H1 (cell line): ENCODE data around the gene NOS2. TPM values are rescaled to one million over a fixed set of nuclear protein-coding genes. Genes with fewer than 3 reads are reported as not detected.
A peak's percentile ranks its signal among the peaks of the same experiment; 100 is the strongest.

Experiments
- CTCF ChIA-PET: fragments of 300-600 bp; sonication (Branson Sonifier 250); formaldehyde crosslinking; loops from one replicate; lab custom pipeline; 2021; ENCODE audit not compliant: partially characterized antibody; lab: Charles Lee
- POLR2A ChIA-PET: fragments of 300-600 bp; sonication (Branson Sonifier 250); formaldehyde crosslinking; loops from one replicate; lab custom pipeline; 2021; ENCODE audit warnings: inconsistent platforms; ENCODE audit not compliant: partially characterized antibody; lab: Charles Lee
- DNase-seq, 2 experiments: peaks; one replicate each; pipeline versions ENCODE4 v3.0.0 to v3.0.0-alpha.2; 2010 to 2022; ENCODE audit warnings: low spot score in 2 of 2, low read depth in 1 of 2, mixed read lengths in 1 of 2
- FAIRE-seq: peaks from 2 replicates; lab custom pipeline; 2011; peaks lifted over from hg19 to GRCh38; lab: Jason Lieb, UNC
- H2AFZ ChIP-seq: 2 replicates; pipeline ENCODE4 v1.8.1; 2012; ENCODE audit warnings: low read length, inconsistent platforms
- H2AK5ac ChIP-seq: 2 replicates; pipeline ENCODE4 v1.6.1; 2013; ENCODE audit warnings: low read depth, low read length
- H2BK120ac ChIP-seq: replicated peaks from 2 replicates; pipeline ENCODE3; 2013; ENCODE audit warnings: low read depth, low read length, inconsistent platforms
- H2BK12ac ChIP-seq: 2 replicates; pipeline ENCODE4 v1.6.1; 2013; ENCODE audit warnings: low read depth, low read length
- H2BK15ac ChIP-seq: 2 replicates; pipeline ENCODE4 v1.6.1; 2013; ENCODE audit warnings: low read length
- H2BK20ac ChIP-seq: 2 replicates; pipeline ENCODE4 v1.6.1; 2013; ENCODE audit warnings: low read length
- H2BK5ac ChIP-seq: 2 replicates; pipeline ENCODE4 v1.6.1; 2013; ENCODE audit warnings: low read depth, low read length
- H3K14ac ChIP-seq: 2 replicates; pipeline ENCODE4 v1.6.1; 2013; ENCODE audit warnings: inconsistent platforms; ENCODE audit not compliant: insufficient read length
- H3K18ac ChIP-seq: 2 replicates; pipeline ENCODE4 v1.6.1; 2013; ENCODE audit warnings: low read length; ENCODE audit errors: extremely low read depth
- H3K23ac ChIP-seq: 2 replicates; pipeline ENCODE4 v1.6.1; 2013; ENCODE audit warnings: inconsistent platforms; ENCODE audit not compliant: insufficient read length
- H3K23me2 ChIP-seq: 2 replicates; pipeline ENCODE4 v1.6.1; 2013; ENCODE audit warnings: low read depth, low read length
- H3K27ac ChIP-seq: 2 replicates; pipeline ENCODE4 v1.6.1; 2011; ENCODE audit warnings: low read depth, low read length, inconsistent platforms
- H3K27me3 ChIP-seq, 4 experiments: replicated peaks in 1 of 4; 1 replicate in 1 of 4; 2 replicates in 3 of 4; pipeline versions ENCODE4 v1.6.1 to v1.8.1; 2011 to 2013; ENCODE audit warnings: low read length in 3 of 4, mild to moderate bottlenecking in 3 of 4, inconsistent platforms in 2 of 4, mixed read lengths in 2 of 4, moderate library complexity in 1 of 4; ENCODE audit not compliant: control insufficient read depth in 3 of 4, insufficient read depth in 3 of 4; ENCODE audit errors: extremely low read depth in 1 of 4
- H3K36me3 ChIP-seq, 4 experiments: 2 replicates each; pipeline versions ENCODE4 v1.6.1 to v1.8.1; 2011 to 2013; ENCODE audit warnings: mild to moderate bottlenecking in 4 of 4, low read length in 3 of 4, moderate library complexity in 2 of 4, control low read depth in 1 of 4, inconsistent platforms in 1 of 4; ENCODE audit not compliant: insufficient read depth in 4 of 4, control insufficient read depth in 2 of 4
- H3K4ac ChIP-seq: replicated peaks from 2 replicates; pipeline ENCODE3; 2013; ENCODE audit warnings: low read length, low read depth, mixed read lengths, inconsistent platforms; ENCODE audit not compliant: insufficient read length
- H3K4me1 ChIP-seq, 4 experiments: replicated peaks in 1 of 4; 1 replicate in 1 of 4; 2 replicates in 3 of 4; pipeline versions ENCODE4 v1.6.1 to v1.8.1; 2011 to 2013; ENCODE audit warnings: low read length in 3 of 4, inconsistent platforms in 2 of 4, mixed read lengths in 1 of 4; ENCODE audit not compliant: insufficient read depth in 4 of 4, control insufficient read depth in 3 of 4
- H3K4me2 ChIP-seq, 2 experiments: 2 replicates each; pipeline versions ENCODE4 v1.6.1 to v1.8.1; 2011 to 2013; ENCODE audit warnings: low read depth in 2 of 2, low read length in 2 of 2, control low read depth in 1 of 2, inconsistent platforms in 1 of 2, mild to moderate bottlenecking in 1 of 2; ENCODE audit not compliant: insufficient read depth in 1 of 2
- H3K4me3 ChIP-seq, 4 experiments: fragments of 200-600, 300-600 bp in 1 of 4; sonication (generic), shearing (Covaris generic), sonication (Bioruptor Twin) in 1 of 4; 2 replicates each; pipeline versions ENCODE4 v1.5.1 to v1.8.1; 2011 to 2016; ENCODE audit warnings: low read length in 4 of 4, low read depth in 3 of 4, control low read depth in 2 of 4, inconsistent platforms in 2 of 4, mild to moderate bottlenecking in 2 of 4, mixed read lengths in 1 of 4, moderate library complexity in 1 of 4; ENCODE audit not compliant: insufficient read depth in 2 of 4; ENCODE audit errors: extremely low read depth in 1 of 4
- H3K56ac ChIP-seq: replicated peaks from 2 replicates; pipeline ENCODE3; 2013; ENCODE audit warnings: low read depth, mild to moderate bottlenecking, mixed read lengths, low read length, inconsistent platforms; ENCODE audit not compliant: insufficient read length
- H3K79me1 ChIP-seq: 2 replicates; pipeline ENCODE4 v1.6.1; 2013; ENCODE audit warnings: low read depth, low read length, control low read depth
- H3K79me2 ChIP-seq, 2 experiments: 2 replicates each; pipeline versions ENCODE4 v1.6.1 to v1.8.1; 2012 to 2013; ENCODE audit warnings: low read length in 2 of 2, mild to moderate bottlenecking in 2 of 2, inconsistent platforms in 1 of 2; ENCODE audit not compliant: insufficient read depth in 2 of 2, control insufficient read depth in 1 of 2
- H3K9ac ChIP-seq, 4 experiments: replicated peaks in 1 of 4; 1 replicate in 1 of 4; 2 replicates in 3 of 4; pipeline versions ENCODE4 v1.6.1 to v1.8.1; 2011 to 2013; ENCODE audit warnings: low read depth in 3 of 4, low read length in 3 of 4, control low read depth in 2 of 4, mild to moderate bottlenecking in 2 of 4, moderate library complexity in 2 of 4, inconsistent platforms in 1 of 4; ENCODE audit errors: extremely low read depth in 1 of 4
- H3K9me3 ChIP-seq, 2 experiments: 2 replicates each; pipeline versions ENCODE4 v1.6.1 to v1.8.1; 2012 to 2013; ENCODE audit warnings: mild to moderate bottlenecking in 2 of 2, moderate library complexity in 2 of 2, control low read depth in 1 of 2, inconsistent platforms in 1 of 2, low read depth in 1 of 2, low read length in 1 of 2, mixed read lengths in 1 of 2; ENCODE audit not compliant: insufficient read depth in 2 of 2
- H4K20me1 ChIP-seq, 2 experiments: replicated peaks in 1 of 2; 2 replicates each; pipeline versions ENCODE3 to v1.8.1; 2011 to 2013; ENCODE audit warnings: inconsistent platforms in 2 of 2, low read length in 2 of 2, mild to moderate bottlenecking in 1 of 2; ENCODE audit not compliant: insufficient read depth in 2 of 2, control insufficient read depth in 1 of 2
- H4K5ac ChIP-seq: 2 replicates; pipeline ENCODE4 v1.6.1; 2013; ENCODE audit warnings: low read length, low read depth, mixed read lengths, inconsistent platforms; ENCODE audit not compliant: insufficient read length
- H4K8ac ChIP-seq: 2 replicates; pipeline ENCODE4 v1.8.0; 2013; ENCODE audit warnings: mild to moderate bottlenecking, moderate library complexity, low read length, inconsistent platforms; ENCODE audit not compliant: insufficient read depth; ENCODE audit errors: extremely low read depth
- H4K91ac ChIP-seq: replicated peaks from 2 replicates; pipeline ENCODE3; 2013; ENCODE audit warnings: low read length, mixed read lengths, inconsistent platforms; ENCODE audit not compliant: insufficient read length
- BACH1 ChIP-seq: IDR thresholded peaks from 2 replicates; pipeline ENCODE4 v1.6.1; 2012; ENCODE audit warnings: low read length, improper control_type of control experiment
- EP300 ChIP-seq, 2 experiments: IDR thresholded peaks; 1 replicate in 1 of 2; 2 replicates in 1 of 2; pipeline ENCODE4 v1.6.1; 2011 to 2012; ENCODE audit warnings: low read depth in 2 of 2, low read length in 2 of 2, mild to moderate bottlenecking in 2 of 2, borderline replicate concordance in 1 of 2, inconsistent platforms in 1 of 2, moderate library complexity in 1 of 2
- EZH2 ChIP-seq: fragments of 200-600 bp; sonication (generic); IDR thresholded peaks from 2 replicates; pipeline ENCODE4 v1.7.1; 2012; ENCODE audit warnings: low read depth, mild to moderate bottlenecking, moderate library complexity, low read length, inconsistent platforms; ENCODE audit not compliant: severe bottlenecking
- JUN ChIP-seq: IDR thresholded peaks from 2 replicates; pipeline ENCODE4 v1.6.1; 2011; ENCODE audit warnings: low read depth, mild to moderate bottlenecking, improper control_type of control experiment, low read length
- KDM1A ChIP-seq: fragments of 200-600, 300-600 bp; sonication (generic); IDR thresholded peaks from 2 replicates; pipeline ENCODE4 v1.7.1; 2016; ENCODE audit warnings: mild to moderate bottlenecking, low read length, borderline replicate concordance
- WGBS, 2 experiments: shearing (Covaris generic) in 1 of 2; methylation state at CpG; one replicate each; pipeline versions ENCODE4 v1.1.6 to v1.1.7; 2013 to 2015; ENCODE audit warnings: low lambda C conversion rate in 2 of 2, mixed read lengths in 2 of 2, inconsistent platforms in 1 of 2, low coverage in 1 of 2, missing lambda C conversion rate in 1 of 2; ENCODE audit not compliant: insufficient replicate concordance in 2 of 2, insufficient coverage in 1 of 2, insufficient read length in 1 of 2; ENCODE audit errors: extremely low coverage in 1 of 2, missing lambda C conversion rate in 1 of 2; 5-methylcytosine and 5-hydroxymethylcytosine counted together
- polyA plus RNA-seq, 7 experiments: library from polyadenylated mRNA; depleted of rRNA in 3 of 7; stranded (reverse) in 5 of 7; unstranded in 2 of 7; fragments of >200 nt in 5 of 7; fragments of 200-250 nt in 2 of 7; gene quantifications; 1 replicate in 5 of 7; 2 replicates in 1 of 7; 4 replicates in 1 of 7; pipeline versions ENCODE4 v1.2.1 to v1.2.3, GENCODE V29; 2011 to 2013; ENCODE audit warnings: missing spikeins in 2 of 7, mixed read lengths in 2 of 7
- total RNA-seq: library from RNA; stranded (reverse); fragmentation: NEBNext Ultra II Directional; extraction: Animal tissue kit (Norgen Biotek cat#: 25700); gene quantifications from 2 replicates; pipeline ENCODE4 v1.2.1, GENCODE V29; 2021

Gene NOS2
- total and polyA plus RNA-seq, 2 of the 8 experiments (the other 6 are each of a cell fraction or from before 2014, with no cell fraction given) = 1.0 to 1.9 TPM

DNA sequence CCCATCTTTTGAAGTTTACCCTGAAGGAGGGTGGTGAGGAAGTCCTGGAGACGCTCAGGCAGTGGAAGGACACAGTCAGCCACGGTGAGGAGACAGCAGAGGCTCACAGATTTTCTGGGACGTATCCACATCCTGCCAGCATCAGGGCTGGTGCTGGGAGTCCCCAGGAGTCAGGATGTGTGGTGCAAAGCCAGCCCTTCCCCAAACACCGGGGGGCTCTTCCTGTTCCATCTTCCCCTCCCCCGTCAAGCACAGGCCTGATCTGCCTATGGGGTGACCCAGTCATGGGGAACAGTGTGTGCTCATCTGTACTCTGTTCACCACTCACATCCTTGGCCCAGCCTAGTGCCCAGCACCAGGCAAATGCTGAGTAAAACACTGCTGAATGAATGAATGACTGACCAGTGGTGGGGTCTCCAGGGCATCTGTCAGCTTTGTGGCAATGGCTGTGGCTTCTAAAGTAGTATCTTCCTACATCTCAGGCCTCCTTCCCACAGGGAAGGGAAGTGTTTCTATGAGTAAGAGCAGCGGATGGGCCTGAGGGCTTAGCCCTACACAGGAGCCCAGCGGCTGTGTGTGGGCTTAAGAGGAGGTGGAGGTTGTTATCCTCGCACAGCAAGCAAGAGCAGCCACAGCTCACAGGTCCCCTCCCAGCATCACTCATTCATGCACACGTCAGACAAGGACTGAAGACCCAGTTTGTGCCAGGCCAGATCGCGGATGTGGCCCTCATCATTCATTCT is 23.3 kb downstream of the NOS2 start:
- CTCF ChIA-PET = interaction anchor here (1.1 to 2.7 kb wide), 9 partner anchors 10 to 122 kb away, joined by 3 to 16 read pairs (median 6); no protein-coding TSS in a partner anchor
- Histone ChIP-seq H4K5ac (no peak overlapping the region), H3K14ac (no peak overlapping the region)

More for the DNA sequence above, 23.3 kb downstream of the NOS2 start:
- DNase-seq (no peak), FAIRE-seq (no peak)
- Histone ChIP-seq H4K20me1 (no peaks in the 10 kb centered on the region), H2AFZ (peak overlapping the region; percentile 26; the same call in 1 of the 2 replicates), H3K79me1 (no peaks in the 10 kb centered on the region), H2BK5ac (peak overlapping the region; percentile 80; the same call in 1 of the 2 replicates), H2BK20ac (peak overlapping the region; percentile 87; the same call in 1 of the 2 replicates), H3K27ac (no peak overlapping the region), H4K91ac (peak overlapping the region; percentile 73), H3K79me2 (no peaks in the 10 kb centered on the region), H4K8ac (peak overlapping the region; percentile 40), H3K56ac (no peak overlapping the region), H3K4me2 (no peak overlapping the region), H3K36me3 (no peaks in the 10 kb centered on the region), H3K23me2 (no peaks in the 10 kb centered on the region), H3K4me1 (peaks cover 2 to 6% (median 4%) of the 10 kb centered on the region in 4 experiments; a peak in 6 of 7 replicates), H3K9ac (no peak overlapping the region), H2BK12ac (peak overlapping the region; percentile 63; the same call in 1 of the 2 replicates), H3K27me3 (no peaks in the 10 kb centered on the region), H2BK120ac (no peak overlapping the region), H2BK15ac (0 out of 2 replicates have a peak overlapping the region, but pooled peaks have one; percentile 31), H3K23ac (no peak overlapping the region), H3K9me3 (no peaks in the 10 kb centered on the region), H3K18ac (peak overlapping the region; percentile 60; the same call in 1 of the 2 replicates), H2AK5ac (peak overlapping the region; percentile 65; the same call in 1 of the 2 replicates), H3K4ac (no peak overlapping the region), H3K4me3 (no peak overlapping the region)
- TF ChIP-seq BACH1 = no peak
- no peak for TF ChIP-seq EZH2
- no peak for TF ChIP-seq JUN
- TF ChIP-seq KDM1A = no peak
- no peak for TF ChIP-seq EP300 (IDR thresholded peaks at IDR 0.05; ENCODE audit: borderline replicate concordance in 1 of 2, low read depth in 2 of 2, low read length in 2 of 2)
- POLR2A ChIA-PET = no interaction called here
- WGBS, 2 experiments = 83% methylated on average over 9 of the region's 11 CpGs; no CpG with 5 or more reads in 1 of the 2 experiments
